GM21723 (cell line): Measurements from ENCODE around the gene IPPK.

ENCODE experiments used
- ATAC-seq: cut with Tn5 transposase; IDR thresholded peaks from one replicate; pipeline ENCODE4 v1.9.1; 2021; ENCODE audit warnings: mild to moderate bottlenecking, moderate library complexity; ENCODE audit not compliant: unreplicated experiment

The IPPK gene

DNA sequence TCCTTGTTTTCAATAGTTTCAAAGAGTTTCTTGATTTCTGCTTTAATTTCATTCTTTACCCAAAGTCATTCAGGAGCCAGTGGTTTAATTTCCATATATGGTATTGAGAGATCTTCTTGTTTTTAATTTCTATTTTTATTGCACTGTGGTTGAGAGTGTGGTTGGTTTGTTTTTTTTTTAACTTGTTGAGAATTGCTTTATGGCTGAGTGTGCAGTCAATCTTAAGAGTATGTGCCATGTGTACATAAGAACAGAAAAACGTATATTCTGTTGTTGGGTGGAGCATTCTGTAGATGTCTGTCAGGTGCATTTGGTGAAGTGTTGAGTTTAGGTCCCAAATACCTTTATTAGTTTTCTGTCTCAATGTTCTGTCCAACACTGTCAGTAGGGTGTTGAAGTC, 26.7 kb upstream of the IPPK start:
- no peak for ATAC-seq

DNA sequence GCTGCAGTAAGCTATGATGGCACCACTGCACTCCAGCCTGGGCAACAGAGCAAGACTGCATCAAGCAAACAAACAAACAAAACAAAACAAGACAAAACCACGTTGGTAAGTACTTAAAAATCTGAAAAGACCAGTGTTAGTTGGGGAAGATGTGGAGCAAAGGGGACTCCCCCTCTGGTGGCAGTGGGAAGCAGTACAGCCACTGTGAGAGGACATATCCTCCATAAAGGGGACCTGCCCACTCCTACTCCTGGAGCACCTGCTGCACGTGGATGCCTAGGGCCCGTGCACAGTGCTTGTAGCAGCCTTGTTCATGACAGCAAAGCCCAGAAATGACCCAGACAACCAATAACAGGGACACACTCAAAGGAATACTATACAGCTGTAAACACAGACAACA, 17.0 kb upstream of the IPPK start:
- no peak for ATAC-seq

DNA sequence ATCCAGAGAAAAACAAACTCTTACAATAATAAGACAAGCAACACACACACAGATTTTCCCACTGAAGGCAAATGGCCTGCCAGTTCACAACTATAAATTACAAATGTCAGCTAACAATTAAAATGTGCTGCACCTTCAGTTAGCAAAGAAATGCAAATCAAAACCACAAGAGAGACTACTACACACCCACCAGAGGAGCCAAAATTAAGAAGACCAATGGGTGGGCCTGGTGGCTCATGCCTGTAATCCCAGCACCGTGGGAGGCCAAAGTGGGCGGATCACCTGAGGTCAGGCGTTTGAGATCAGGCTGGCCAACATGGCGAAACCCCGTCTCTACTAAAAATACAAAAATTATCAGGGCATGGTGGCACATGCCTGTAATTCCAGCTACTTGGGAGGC, 15.1 kb upstream of the IPPK start:
- no peak for ATAC-seq

DNA sequence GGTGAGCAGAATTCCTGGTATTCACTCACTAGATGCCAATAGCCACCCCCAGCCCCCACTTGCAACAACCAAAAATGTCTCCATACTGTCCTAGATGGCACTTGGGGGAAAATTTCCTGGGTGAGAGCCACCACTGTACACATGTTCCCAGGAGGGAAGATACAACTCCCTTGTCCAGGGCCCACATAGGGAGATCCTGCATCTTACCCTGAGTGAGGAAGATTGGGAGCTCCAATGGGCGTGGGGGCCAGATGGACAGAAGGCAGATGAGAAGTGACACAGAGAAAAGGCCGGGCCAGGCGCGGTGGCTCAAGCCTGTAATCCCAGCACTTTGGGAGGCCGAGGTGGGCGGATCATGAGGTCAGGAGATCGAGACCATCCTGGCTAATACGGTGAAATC, 12.3 kb upstream of the IPPK start:
- no peak for ATAC-seq

DNA sequence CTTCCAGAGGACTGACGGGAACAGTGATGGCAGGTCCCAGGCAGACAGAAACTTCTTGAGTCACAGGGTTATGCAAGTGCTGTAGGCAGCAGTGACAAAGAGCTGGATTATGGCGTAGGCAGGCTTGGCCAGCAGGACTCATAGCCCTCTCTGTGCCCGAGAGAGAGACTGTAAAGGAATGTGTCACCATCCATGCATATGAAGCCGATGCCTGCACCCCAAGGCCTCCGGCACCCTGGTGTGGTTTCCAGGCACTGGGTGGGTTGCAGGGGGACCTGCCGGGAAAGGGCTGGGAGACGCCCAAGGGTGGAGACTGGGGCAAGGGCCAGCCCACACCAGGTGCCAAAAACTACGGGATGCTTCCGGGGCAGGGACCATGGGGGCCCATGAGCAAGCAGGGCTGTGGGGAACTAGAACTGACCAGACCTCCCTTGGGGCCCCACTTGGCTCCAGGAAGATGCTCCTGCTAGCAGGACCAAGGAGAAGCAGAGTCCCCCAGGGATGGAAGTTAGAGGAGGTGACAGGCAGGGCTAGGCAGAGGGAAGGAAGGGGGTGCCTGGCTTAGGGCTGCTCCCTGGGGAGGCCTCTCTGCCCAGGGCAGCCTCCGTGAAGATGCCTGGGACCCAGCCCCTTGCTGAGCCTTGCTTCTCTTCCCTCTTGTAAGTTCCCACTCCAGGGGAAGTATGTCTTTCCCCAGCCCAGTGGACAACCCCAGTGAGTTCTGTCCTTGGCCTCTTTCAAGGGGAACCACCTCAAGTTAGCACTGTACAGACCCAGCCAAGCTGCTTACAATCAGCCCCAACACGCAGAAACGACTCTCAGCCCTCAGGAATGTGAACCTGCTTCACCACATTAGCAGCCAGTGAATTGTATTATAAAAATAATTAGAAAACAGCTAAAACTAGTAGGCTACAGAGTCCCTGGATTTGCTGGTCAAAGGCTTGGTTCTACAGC, 10.5 kb upstream of the IPPK start:
- no peak for ATAC-seq

DNA sequence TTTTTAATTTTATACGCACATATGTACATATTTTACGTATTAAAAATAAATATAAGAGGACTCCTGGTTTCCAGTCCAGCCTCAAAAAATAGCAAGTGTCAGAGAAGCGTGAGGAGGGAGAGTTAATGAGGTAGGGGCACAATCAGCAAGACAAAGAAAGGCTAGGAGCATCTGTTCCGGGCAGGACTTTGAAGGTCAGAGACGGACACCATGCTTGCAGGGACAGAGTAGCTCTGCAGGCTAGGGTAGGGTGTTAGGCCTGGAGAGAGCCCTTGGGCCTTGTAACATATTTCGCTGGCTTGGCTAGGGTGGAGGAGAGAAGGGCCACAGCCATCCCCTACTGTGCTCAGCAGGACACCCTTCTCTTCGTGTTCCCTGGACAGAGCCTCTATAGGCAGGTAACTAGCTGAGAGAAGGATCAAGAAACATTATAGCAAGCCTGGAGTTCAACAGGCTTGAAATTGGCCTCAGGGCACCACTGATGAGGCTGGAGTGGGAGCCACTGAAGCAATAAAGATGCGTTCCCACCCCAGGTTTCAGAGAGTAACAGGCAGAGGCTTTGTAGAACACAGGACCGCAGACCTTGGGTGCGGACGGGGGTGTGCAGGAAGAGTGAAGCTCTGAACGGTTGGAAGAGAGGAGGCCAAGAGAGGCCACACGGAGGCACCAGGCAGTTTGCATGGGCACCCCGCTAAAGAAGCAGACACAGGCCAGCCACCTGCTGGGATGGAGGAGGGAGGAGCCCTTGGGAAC, 9.7 kb upstream of the IPPK start:
- no peak for ATAC-seq

DNA sequence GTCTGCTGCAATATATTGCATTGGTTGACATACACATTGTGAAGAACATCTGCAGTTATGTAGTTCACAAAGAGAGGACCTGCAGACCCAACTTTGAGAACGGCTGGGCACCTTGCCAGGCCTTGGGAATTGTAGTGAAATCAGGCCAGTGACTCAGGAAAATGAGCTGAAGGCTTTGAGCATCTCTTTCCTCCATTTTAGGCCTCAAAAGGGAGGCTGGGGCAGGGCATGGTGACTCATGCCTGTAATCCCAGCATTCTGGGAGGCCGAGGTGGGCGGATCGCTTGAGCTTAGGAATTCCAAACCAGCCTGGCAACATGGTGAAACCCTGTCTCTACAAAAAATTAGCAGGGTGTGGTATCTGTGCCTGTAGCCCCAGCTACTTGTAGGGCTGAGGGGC, 1.4 kb upstream of the IPPK start:
- no peak for ATAC-seq

DNA sequence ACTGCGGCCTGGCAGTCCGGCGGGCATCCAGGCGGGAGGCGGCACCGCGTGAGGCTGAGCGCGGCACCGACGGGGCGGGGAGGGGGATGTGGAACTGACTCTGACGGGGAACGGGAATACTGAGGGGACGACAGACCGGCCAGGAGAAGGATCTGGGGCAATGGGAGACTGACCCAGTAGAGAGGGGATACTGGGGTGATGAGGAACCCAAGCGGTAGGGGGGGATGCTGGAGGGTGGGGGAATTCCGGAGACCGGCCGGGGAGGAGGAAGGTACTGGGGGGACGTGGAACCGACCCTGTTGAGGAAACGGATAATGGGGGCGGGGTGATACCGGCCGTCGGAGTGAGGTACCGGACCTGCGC, 423 bp downstream of the IPPK start:
- peak; percentile 15 for ATAC-seq

DNA sequence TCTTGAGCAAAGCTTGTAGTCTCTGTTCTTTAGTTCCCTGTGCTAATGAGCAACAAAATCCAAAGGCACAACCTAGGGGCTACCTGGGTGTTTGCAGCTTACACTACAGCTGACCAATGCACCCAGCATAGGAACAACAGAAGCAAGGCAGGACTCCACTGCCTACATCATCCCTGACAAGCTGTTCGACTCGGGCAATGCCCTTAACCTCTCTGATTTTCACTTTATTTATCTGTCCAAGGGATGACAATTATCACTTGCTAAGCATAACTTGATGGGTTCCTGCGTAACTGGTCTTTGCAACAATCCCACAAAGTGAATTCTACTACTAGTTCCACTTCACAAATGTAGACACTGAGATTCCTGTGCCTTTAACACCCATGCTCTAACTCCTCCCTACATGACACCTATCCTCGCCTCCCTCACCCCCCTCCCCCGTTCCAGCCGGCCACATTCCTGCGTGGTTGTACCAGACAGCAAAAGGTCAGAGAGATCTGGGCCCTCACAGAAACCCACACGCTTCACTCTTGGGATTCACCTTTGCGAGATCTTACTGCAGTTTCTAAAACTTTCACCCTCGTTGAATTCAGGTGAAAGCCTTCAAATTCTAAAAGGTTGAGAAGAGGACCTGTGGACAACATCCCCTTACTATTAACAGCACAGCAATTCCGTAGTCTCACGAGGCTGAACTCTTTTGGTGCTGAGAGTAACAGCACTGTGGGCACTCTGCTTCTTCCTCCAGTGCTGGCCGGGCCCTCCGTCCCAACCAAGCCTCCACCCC, 995 bp downstream of the IPPK start:
- ATAC-seq, result no peak

DNA sequence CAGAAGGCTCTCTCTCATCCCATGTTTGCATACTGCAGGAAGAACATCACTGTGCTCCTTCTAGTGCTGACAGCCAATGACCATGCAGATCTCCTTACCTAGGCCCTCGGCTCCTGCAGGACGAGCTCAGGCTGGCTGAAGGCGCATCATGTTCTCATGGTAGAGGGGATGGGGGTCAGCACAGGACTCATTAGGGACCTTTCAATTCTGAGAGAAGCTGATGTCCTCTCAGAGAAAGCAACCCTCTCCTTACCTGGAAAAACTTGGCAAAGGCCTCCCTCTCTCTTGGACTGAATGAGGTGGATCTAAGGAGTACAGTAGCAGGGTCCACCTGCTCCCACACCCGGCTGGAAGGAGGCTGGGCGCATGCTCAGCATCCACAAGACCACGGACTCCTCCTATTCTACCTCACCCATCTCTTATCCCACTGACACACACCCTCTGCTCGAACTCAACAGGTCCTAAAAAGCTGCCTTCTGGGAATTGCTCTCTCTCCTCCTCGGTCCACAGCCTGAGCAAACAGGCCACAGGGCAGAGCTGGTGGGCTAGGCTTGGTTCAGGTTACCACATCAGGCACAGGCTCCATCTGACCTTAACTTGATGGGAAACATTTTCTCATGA, 2.9 kb downstream of the IPPK start:
- ATAC-seq, result no peak

DNA sequence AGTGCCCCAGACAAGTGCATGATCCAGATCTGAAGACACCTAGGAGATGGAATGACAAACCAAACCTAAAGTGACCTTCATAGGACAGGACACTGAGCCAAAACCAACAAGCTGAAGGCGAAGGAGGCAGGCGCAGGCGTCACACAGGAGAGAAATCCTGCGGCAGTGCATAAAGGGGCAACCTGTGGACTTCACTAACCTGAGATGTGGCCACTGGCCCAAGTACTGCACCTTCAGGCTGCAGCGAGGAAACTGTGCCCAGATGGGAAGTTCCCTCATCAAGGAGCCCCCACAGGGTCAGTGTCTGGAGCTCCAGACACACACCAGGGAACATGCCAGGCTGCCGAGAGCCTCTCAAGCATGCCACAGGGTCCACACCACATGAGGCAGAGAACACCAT, 3.7 kb downstream of the IPPK start:
- ATAC-seq, result no peak

DNA sequence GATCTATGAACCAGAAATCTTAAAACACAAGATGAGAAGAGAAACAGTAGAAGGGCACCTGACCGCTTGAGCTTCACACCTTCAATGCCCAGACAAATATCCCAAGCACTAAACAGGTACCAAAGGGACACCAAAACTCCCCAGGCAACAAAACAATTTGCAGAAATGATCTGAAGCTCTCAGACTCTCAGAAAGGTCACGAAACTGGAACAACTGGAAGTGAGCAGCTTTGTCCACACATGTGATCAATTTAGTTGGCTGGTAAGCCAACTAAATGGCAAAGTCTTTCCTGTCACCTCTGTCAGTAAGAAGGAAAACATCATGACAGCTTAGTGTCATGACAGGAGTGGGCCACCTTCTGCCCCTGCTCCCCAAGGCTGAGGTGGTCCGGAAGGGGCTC, 4.1 kb downstream of the IPPK start:
- no peak for ATAC-seq

DNA sequence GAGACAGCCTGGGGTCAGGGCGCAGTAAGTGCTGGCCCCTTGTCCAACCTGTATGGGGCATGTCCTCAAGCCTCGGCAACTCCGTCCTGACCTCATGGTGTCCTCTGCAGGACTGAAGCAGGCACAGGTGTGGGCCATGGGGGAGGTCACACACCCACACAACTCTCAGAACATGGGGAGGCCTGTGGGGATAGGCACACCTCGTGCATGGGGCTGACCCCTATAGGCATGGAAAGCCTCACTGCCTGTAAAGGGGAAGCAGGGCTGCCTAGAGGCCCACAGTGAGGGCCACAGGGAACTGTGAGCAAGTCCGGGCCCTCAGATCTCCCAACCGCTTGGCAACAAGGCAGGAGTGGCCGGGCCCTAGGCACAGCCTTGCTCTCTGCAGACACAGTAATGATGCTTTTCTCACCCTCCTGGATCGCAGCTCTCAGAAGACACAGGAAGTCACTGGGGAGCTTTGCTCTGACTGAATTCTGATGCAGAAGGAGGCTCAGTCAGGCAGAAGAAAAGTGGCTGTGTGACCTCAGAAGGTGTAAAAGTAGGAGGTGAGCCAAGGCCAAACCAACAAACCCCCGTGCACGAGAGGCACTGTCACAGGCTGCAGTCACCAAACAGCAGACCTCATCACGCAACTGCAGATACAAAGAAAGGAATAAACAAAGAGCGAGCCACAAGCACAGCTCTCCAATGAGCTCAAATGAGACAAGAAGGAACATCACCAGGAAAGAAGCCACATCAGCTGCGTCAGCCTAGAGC, 5.4 kb downstream of the IPPK start:
- ATAC-seq, result no peak

DNA sequence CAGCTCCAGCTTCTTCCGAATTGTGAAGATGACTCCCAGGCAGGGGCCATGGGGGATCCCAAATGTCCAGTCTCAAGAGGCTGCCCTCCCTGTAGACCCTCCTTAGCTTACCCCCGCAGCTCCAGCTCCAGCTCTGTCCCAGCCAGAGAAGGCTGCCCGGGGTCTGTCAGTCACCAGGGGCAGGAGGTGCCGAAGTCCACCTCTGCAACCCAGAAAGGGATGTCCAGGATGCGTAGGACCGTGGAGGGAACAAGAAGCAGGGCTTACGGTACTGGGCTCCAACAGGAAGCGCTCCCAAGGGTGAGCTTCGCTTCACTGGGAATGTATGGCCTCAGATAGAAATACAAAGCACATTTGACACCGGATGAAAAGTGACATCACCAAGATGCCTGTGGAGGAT, 6.0 kb downstream of the IPPK start:
- no peak for ATAC-seq

DNA sequence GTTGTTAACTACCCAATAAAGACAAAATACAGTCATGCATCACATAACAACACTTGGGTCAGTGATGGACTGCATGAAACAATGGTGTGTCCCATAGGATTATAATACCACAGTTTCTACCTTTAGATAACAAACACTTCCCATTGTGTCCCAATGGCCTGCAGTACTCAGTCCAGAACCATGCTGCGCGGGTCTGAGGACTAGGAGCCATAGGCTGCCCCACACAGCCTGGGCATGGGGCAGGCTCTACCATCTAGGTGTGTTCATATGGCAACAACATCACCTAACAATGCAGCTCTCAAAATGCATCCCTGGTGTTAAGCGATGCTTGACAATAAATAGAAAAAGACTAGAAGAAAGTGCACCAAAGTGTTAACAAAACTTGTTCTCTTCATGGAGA, 6.8 kb downstream of the IPPK start:
- no peak for ATAC-seq

DNA sequence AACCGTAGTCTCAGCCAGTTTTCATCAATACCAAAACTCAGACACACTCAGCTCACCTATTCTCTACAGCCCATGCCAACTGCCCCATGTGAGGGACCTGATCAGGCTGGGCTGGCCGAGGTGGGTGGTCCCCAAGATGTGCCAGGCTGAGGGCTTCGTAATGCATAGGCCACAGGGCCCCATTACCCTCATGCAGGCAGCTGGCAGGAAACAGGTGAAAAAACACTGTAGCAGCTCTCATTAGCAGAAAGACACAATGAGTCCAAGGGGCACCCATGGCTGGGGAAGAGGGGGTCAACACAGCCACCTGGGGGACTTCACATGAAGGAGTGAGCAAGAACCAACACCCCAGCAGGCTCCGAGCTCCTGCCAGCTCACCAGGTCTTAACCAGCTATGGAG, 8.2 kb downstream of the IPPK start:
- no peak for ATAC-seq

DNA sequence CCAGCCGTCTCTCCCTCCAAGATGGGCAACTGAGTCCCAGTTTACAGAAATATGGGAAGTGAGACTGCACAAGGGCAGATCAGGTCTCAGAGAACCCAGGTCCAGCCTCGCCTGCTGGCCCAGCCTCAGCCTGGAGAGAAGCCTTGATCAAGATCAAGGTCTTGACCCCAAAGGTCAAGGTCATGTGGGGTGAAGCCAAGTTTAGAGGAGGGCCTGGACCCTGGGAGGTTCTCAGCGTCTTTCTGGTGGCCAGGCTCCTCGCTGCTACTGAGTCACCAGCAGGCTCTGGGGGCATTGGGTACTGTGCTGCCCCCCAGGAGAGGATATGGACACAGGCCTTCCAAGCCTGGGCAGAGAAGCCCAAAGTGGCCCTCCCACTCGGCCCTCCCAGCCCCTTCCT, 8.8 kb downstream of the IPPK start:
- ATAC-seq, result no peak

DNA sequence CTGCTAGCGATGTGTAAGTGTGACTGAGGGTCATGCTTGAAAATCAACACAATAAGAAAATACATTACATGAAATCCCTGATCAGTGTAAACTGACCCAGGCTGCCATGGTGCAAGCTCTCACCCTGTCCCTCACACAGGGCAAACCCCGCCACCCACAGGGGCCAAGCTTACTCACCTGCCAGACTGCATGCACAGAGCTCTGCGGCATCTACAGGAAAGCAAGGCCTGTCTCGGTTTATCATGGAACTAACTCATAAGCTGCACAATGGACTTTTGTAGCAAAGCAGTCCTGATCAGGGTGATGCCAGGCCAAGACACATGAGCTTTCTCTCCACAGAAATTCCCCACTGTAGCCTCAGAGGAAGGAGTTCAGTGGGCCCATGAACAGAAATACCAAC, 9.7 kb downstream of the IPPK start:
- no peak for ATAC-seq

DNA sequence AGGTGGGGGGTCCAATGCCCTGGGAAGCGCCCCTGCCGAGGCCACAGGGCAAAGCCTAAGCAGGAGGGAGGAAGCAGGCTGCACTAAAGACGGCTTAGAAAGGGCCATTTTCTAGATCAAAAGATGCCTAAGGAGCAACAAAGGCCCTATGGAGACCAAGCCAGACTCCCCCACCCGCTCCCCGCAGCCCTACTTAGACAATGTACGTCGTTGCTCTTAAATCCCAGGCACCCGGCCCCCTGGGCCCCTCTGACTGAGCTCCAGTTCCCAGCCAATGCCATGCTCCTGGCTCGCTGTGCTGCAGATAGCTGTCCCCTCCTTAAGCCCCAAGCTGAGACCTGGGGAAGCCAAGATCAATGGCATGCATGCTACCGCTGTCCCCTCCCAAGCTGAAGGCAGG, 10.3 kb downstream of the IPPK start:
- no peak for ATAC-seq

DNA sequence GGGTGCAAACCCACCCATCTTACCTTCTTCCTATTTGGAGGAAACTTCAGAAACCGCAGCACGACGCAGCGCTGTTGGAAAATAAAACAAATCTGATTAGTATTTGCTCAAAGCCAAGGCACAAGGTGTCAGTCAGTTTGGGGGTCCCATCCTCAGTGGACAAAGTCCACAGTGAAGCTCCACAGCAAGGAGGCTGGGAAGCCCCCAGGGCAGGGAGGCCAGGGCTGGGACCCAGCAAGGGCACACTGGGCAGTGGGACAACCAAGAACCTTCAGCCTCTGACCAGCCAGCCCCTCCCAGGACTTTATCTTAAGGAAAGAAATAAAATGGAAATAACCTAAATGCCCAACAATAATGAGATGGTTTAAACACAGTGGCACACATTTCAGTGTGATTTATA, 11.3 kb downstream of the IPPK start:
- ATAC-seq, result no peak
